Activated CD8-positive, alpha-beta T cell treated with anti-CD3 and anti-CD28 coated beads, Interleukin-2, amount 10 ng/mL, durations not matched to agents 7 days and 5 days (primary cell): ENCODE measurements around the gene RGS21. TPM values are rescaled to one million over a fixed set of nuclear protein-coding genes. Genes with fewer than 3 reads are reported as not detected.

Experiments
- ATAC-seq: fragments of 150-1000 bp; cut with Tn5 transposase; one replicate; pipeline ENCODE4 v1.10.0; 2021; ENCODE audit warnings: moderate library complexity
- CTCF ChIA-PET: fragments of 350-600 bp; sonication (Branson Sonifier 250); formaldehyde crosslinking; loops from one replicate; lab custom pipeline; 2021; ENCODE audit warnings: antibody characterized with exemption; lab: Charles Lee
- POLR2A ChIA-PET: fragments of 350-600 bp; sonication (Branson Sonifier 250); formaldehyde crosslinking; loops from one replicate; lab custom pipeline; 2021; ENCODE audit warnings: antibody characterized with exemption; lab: Charles Lee
- DNase-seq: peaks from one replicate; pipeline ENCODE4 v3.0.0-alpha.2; 2020
- H3K27ac Mint-ChIP-seq: one replicate; pipeline ENCODE4 v1.8.0; 2021; ENCODE audit warnings: mild to moderate bottlenecking, mixed read lengths
- H3K27me3 Mint-ChIP-seq: one replicate; pipeline ENCODE4 v1.8.0; 2021; ENCODE audit warnings: low read depth, mixed read lengths
- H3K36me3 Mint-ChIP-seq: one replicate; pipeline ENCODE4 v1.8.0; 2021; ENCODE audit warnings: low read depth, mixed read lengths
- H3K4me1 Mint-ChIP-seq: one replicate; pipeline ENCODE4 v1.8.0; 2021; ENCODE audit warnings: low read depth, mixed read lengths
- H3K4me3 Mint-ChIP-seq: one replicate; pipeline ENCODE4 v1.8.0; 2021; ENCODE audit warnings: mild to moderate bottlenecking, mixed read lengths
- H3K9me3 Mint-ChIP-seq: one replicate; pipeline ENCODE4 v1.8.0; 2022; ENCODE audit warnings: mixed read lengths; ENCODE audit not compliant: insufficient read depth
- total RNA-seq, 2 experiments: library from RNA; stranded (reverse); gene quantifications; one replicate each; pipeline ENCODE4 v1.2.3, GENCODE V29; 2021

RGS21 gene
- total RNA-seq, 2 experiments from 2014 or later, result not detected

- no peaks in the 10 kb centered on the region for H3K27me3 Mint-ChIP-seq
- ATAC-seq (no peak), DNase-seq (no peak)
- no peak overlapping the region for H3K27ac Mint-ChIP-seq
- H3K9me3 Mint-ChIP-seq, result no peaks in the 10 kb centered on the region
- H3K36me3 Mint-ChIP-seq, result no peaks in the 10 kb centered on the region
- POLR2A ChIA-PET, result no interaction called here
- no peaks in the 10 kb centered on the region for H3K4me1 Mint-ChIP-seq
- H3K4me3 Mint-ChIP-seq, result no peak overlapping the region
- CTCF ChIA-PET, result no interaction called here
Measured at GRCh38 chr1:192382758-192383157, 66.0 kb downstream of the RGS21 start.

- ChIA-PET CTCF (no interaction called here), POLR2A (no interaction called here)
- Mint-ChIP-seq H3K36me3 (no peaks in the 10 kb centered on the region), H3K9me3 (no peaks in the 10 kb centered on the region), H3K4me1 (no peaks in the 10 kb centered on the region), H3K4me3 (no peak overlapping the region), H3K27me3 (no peaks in the 10 kb centered on the region), H3K27ac (no peak overlapping the region)
- no peak for ATAC-seq
- no peak for DNase-seq
Measured at GRCh38 chr1:192386051-192386650, 69.4 kb downstream of the RGS21 start.

GRCh38 chr1:192395211-192395610 is 78.4 kb downstream of the RGS21 start:
- ChIA-PET CTCF (no interaction called here), POLR2A (no interaction called here)
- Mint-ChIP-seq H3K27me3 (no peaks in the 10 kb centered on the region), H3K4me3 (no peak overlapping the region), H3K4me1 (no peaks in the 10 kb centered on the region), H3K9me3 (no peaks in the 10 kb centered on the region), H3K36me3 (no peaks in the 10 kb centered on the region), H3K27ac (no peak overlapping the region)
- DNase-seq (no peak), ATAC-seq (no peak)

- Mint-ChIP-seq H3K9me3 (no peaks in the 10 kb centered on the region), H3K36me3 (no peaks in the 10 kb centered on the region), H3K27me3 (no peaks in the 10 kb centered on the region), H3K4me1 (no peaks in the 10 kb centered on the region), H3K4me3 (no peak overlapping the region), H3K27ac (no peak overlapping the region)
- POLR2A ChIA-PET, result no interaction called here
- CTCF ChIA-PET, result no interaction called here
- ATAC-seq (no peak), DNase-seq (no peak)
Measured at GRCh38 chr1:192395895-192396294, 79.1 kb downstream of the RGS21 start.

- no peak overlapping the region for H3K27ac Mint-ChIP-seq
- H3K9me3 Mint-ChIP-seq, result no peaks in the 10 kb centered on the region
- DNase-seq (no peak), ATAC-seq (no peak)
- ChIA-PET POLR2A (no interaction called here), CTCF (no interaction called here)
- H3K4me1 Mint-ChIP-seq, result no peaks in the 10 kb centered on the region
- H3K27me3 Mint-ChIP-seq, result no peaks in the 10 kb centered on the region
- no peaks in the 10 kb centered on the region for H3K36me3 Mint-ChIP-seq
- no peak overlapping the region for H3K4me3 Mint-ChIP-seq
Measured at GRCh38 chr1:192399161-192399560, 82.4 kb downstream of the RGS21 start.

GRCh38 chr1:192401825-192402224 is 85.0 kb downstream of the RGS21 start:
- Mint-ChIP-seq H3K9me3 (no peaks in the 10 kb centered on the region), H3K27ac (no peak overlapping the region), H3K4me3 (no peak overlapping the region), H3K27me3 (no peaks in the 10 kb centered on the region), H3K36me3 (no peaks in the 10 kb centered on the region), H3K4me1 (no peaks in the 10 kb centered on the region)
- ATAC-seq (no peak), DNase-seq (no peak)
- ChIA-PET POLR2A (no interaction called here), CTCF (no interaction called here)

GRCh38 chr1:192402571-192402970 is 85.8 kb downstream of the RGS21 start:
- Mint-ChIP-seq H3K27me3 (no peaks in the 10 kb centered on the region), H3K4me3 (no peak overlapping the region), H3K9me3 (no peaks in the 10 kb centered on the region), H3K4me1 (no peaks in the 10 kb centered on the region), H3K27ac (no peak overlapping the region), H3K36me3 (no peaks in the 10 kb centered on the region)
- CTCF ChIA-PET, result no interaction called here
- POLR2A ChIA-PET, result no interaction called here
- no peak for ATAC-seq
- DNase-seq, result no peak

- POLR2A ChIA-PET, result no interaction called here
- no peak for DNase-seq
- ATAC-seq, result no peak
- CTCF ChIA-PET, result no interaction called here
- no peak overlapping the region for H3K4me3 Mint-ChIP-seq
- no peaks in the 10 kb centered on the region for H3K27me3 Mint-ChIP-seq
- H3K27ac Mint-ChIP-seq, result no peak overlapping the region
- no peaks in the 10 kb centered on the region for H3K36me3 Mint-ChIP-seq
- H3K9me3 Mint-ChIP-seq, result no peaks in the 10 kb centered on the region
- H3K4me1 Mint-ChIP-seq, result no peaks in the 10 kb centered on the region
Measured at GRCh38 chr1:192407206-192407605, 90.4 kb downstream of the RGS21 start.

Other genes starting within 250 kb of the RGS21 start
- gene RGS18, start 158.5 kb upstream of the RGS21 start, total RNA-seq, result under 1 TPM; 0.18 to 0.40 TPM